ENCODE results near the gene CFAP68. TPM values are rescaled to one million over a fixed set of nuclear protein-coding genes. Genes with fewer than 3 reads are reported as not detected.

Gene CFAP68
- total and polyA plus RNA-seq, 9 of the 15 experiments (the other 6 are each of a cell fraction or from before 2014, with no cell fraction given), result 22.8 to 72.3 (median 52.5) TPM

- H3K9me3 ChIP-seq (replicated peaks; ENCODE audit: control insufficient read depth, insufficient read depth, low read depth, low read length), result no peaks in the 10 kb centered on the region
- H3K27me3 ChIP-seq (ENCODE audit: control insufficient read depth in 2 of 2, insufficient read depth in 2 of 2, low read length in 2 of 2), result no peaks in the 10 kb centered on the region
- WGBS (ENCODE audit: insufficient coverage, low coverage, missing lambda C conversion rate), result 55% methylated on average over 1 of the region's 1 CpG
- H4K20me1 ChIP-seq (replicated peaks; ENCODE audit: control insufficient read depth, insufficient read depth, low read length), result no peaks in the 10 kb centered on the region
- in situ Hi-C loops (cut with MboI) (no loop called here), intact Hi-C loops (cut with micrococcal nuclease) (loop anchor here (5.0 kb wide), 1 partner anchor 153 kb away; the partner anchor contains the start of genes SDHD and TIMM8B)
- peaks cover 21 to 23% of the 10 kb centered on the region in 2 experiments for H3K4me1 ChIP-seq (replicated peaks in 1 of 2; ENCODE audit: control insufficient read depth in 2 of 2, insufficient read depth in 2 of 2, low read length in 2 of 2)
- BruUV-seq (replicated peaks), result no TSS peak
- peaks cover 8% of the 10 kb centered on the region; the same call in 2 of the 3 replicates for H3K79me2 ChIP-seq (ENCODE audit: control insufficient read depth, insufficient read depth, low read length)
- H3K4me2 ChIP-seq (ENCODE audit: insufficient read depth, low read length), result no peak overlapping the region
- no peak overlapping the region for H3K4me3 ChIP-seq
- DNase-seq (ENCODE audit: extremely low read depth in 1 of 4, low spot score in 3 of 4), result no peak
- no peaks in the 10 kb centered on the region for H3K36me3 ChIP-seq (ENCODE audit: control insufficient read depth, insufficient read depth, low read length)
- ChIA-PET CTCF (ENCODE audit: low intra/inter-chr PET ratio) (interaction anchor here (0.7 kb wide), 1 partner anchor 48 kb away, joined by 6 read pairs; no protein-coding TSS in a partner anchor), POLR2A (interaction anchor here (1.3 kb wide), 1 partner anchor 109 kb away, joined by 3 read pairs; no protein-coding TSS in a partner anchor)
- no peak for FAIRE-seq
- no peak overlapping the region for H2AFZ ChIP-seq (ENCODE audit: low read depth, low read length)
- no peaks in the 10 kb centered on the region for H3K9me1 ChIP-seq (ENCODE audit: control insufficient read depth, insufficient read depth, low read length)
- no peak overlapping the region for H3K27ac ChIP-seq (ENCODE audit: extremely low read depth, low read depth, low read length)
- no peak for ATAC-seq
- TF ChIP-seq ASH1L (IDR thresholded peaks at IDR 0.05; ENCODE audit: borderline replicate concordance, low read depth, partially characterized antibody), result no peak
- TF ChIP-seq CEBPG (CRISPR knock-in tag; IDR thresholded peaks at IDR 0.05), result no peak
- TF ChIP-seq CEBPG (tag; conservative IDR thresholded peaks at IDR 0.05 in 1 of 2, IDR thresholded peaks at IDR 0.05 in 1 of 2), result peak; percentile 15 to 32; a peak in 1 of 4 replicates
- H3K9ac ChIP-seq (ENCODE audit: insufficient read depth in 1 of 2, low read depth in 2 of 2, low read length in 2 of 2), result no peak overlapping the region
Observed at GRCh38 chr11:111933872-111934271, 54.5 kb downstream of the CFAP68 start.

- Histone ChIP-seq H3K9me3 (replicated peaks; ENCODE audit: control insufficient read depth, insufficient read depth, low read depth, low read length) (no peaks in the 10 kb centered on the region), H2AFZ (ENCODE audit: low read depth, low read length) (peak overlapping the region; percentile 37; the same call in 1 of the 2 replicates), H3K27ac (ENCODE audit: extremely low read depth, low read depth, low read length) (no peak overlapping the region), H3K4me2 (ENCODE audit: insufficient read depth, low read length) (no peak overlapping the region), H3K4me3 (no peak overlapping the region), H4K20me1 (replicated peaks; ENCODE audit: control insufficient read depth, insufficient read depth, low read length) (no peaks in the 10 kb centered on the region), H3K79me2 (ENCODE audit: control insufficient read depth, insufficient read depth, low read length) (peaks cover 8% of the 10 kb centered on the region; the same call in 2 of the 3 replicates), H3K27me3 (ENCODE audit: control insufficient read depth in 2 of 2, insufficient read depth in 2 of 2, low read length in 2 of 2) (no peaks in the 10 kb centered on the region), H3K4me1 (replicated peaks in 1 of 2; ENCODE audit: control insufficient read depth in 2 of 2, insufficient read depth in 2 of 2, low read length in 2 of 2) (peaks cover 22 to 25% of the 10 kb centered on the region in 2 experiments), H3K36me3 (ENCODE audit: control insufficient read depth, insufficient read depth, low read length) (no peaks in the 10 kb centered on the region), H3K9me1 (ENCODE audit: control insufficient read depth, insufficient read depth, low read length) (no peaks in the 10 kb centered on the region), H3K9ac (ENCODE audit: insufficient read depth in 1 of 2, low read depth in 2 of 2, low read length in 2 of 2) (no peak overlapping the region)
- in situ Hi-C loops (cut with MboI), result no loop called here
- no peak for DNase-seq (ENCODE audit: extremely low read depth in 1 of 4, low spot score in 3 of 4)
- 75% methylated on average over 1 of the region's 1 CpG for WGBS (ENCODE audit: insufficient coverage, low coverage, missing lambda C conversion rate)
- CTCF ChIA-PET (ENCODE audit: low intra/inter-chr PET ratio), result no interaction called here
- POLR2A ChIA-PET, result interaction anchor here (0.8 to 1.3 kb wide), 2 partner anchors 40 to 109 kb away, joined by 3 to 5 read pairs; no protein-coding TSS in a partner anchor
- FAIRE-seq, result no peak
- intact Hi-C loops (cut with micrococcal nuclease), result loop anchor here (5.0 kb wide), 1 partner anchor 153 kb away; the partner anchor contains the start of genes SDHD and TIMM8B
- ATAC-seq, result no peak
- no TSS peak for BruUV-seq (replicated peaks)
- no peak for TF ChIP-seq RBM22 (IDR thresholded peaks at IDR 0.05; ENCODE audit: low read depth, low read length, poor library complexity, severe bottlenecking)
- TF ChIP-seq ILF3 (IDR thresholded peaks at IDR 0.05; ENCODE audit: borderline replicate concordance), result no peak
- TF ChIP-seq LARP7 (IDR thresholded peaks at IDR 0.05), result no peak
- TF ChIP-seq NFIC (IDR thresholded peaks at IDR 0.05), result no peak
- TF ChIP-seq ARID3A (IDR thresholded peaks at IDR 0.05; ENCODE audit: borderline replicate concordance, low read depth, low read length), result no peak
- no peak for TF ChIP-seq ETS1 (conservative IDR thresholded peaks at IDR 0.05; ENCODE audit: control insufficient read depth, low read depth, low read length)
- no peak for TF ChIP-seq TAF7 (tag; IDR thresholded peaks at IDR 0.05)
- no peak for TF ChIP-seq POLR2AphosphoS5 (IDR thresholded peaks at IDR 0.05; ENCODE audit: control insufficient read depth, insufficient read depth, low read depth, low read length)
- no peak for TF ChIP-seq BRF1 (IDR thresholded peaks at IDR 0.05; ENCODE audit: borderline replicate concordance, extremely low read depth, insufficient read length)
- TF ChIP-seq POLR2A (conservative IDR thresholded peaks at IDR 0.05), result no peak
- TF ChIP-seq MEF2A (IDR thresholded peaks at IDR 0.05; ENCODE audit: control insufficient read depth, low read depth, low read length), result no peak
Observed at GRCh38 chr11:111934306-111934705, 55.0 kb downstream of the CFAP68 start.
